GM19099 (cell line): ENCODE measurements around the gene ABHD13.

ENCODE experiments used
- POLR2A ChIP-seq: IDR thresholded peaks from 3 replicates; pipeline ENCODE4 v1.6.1; 2011; ENCODE audit warnings: low read depth; ENCODE audit not compliant: insufficient read length; ENCODE audit errors: extremely low read depth

ABHD13 gene

DNA sequence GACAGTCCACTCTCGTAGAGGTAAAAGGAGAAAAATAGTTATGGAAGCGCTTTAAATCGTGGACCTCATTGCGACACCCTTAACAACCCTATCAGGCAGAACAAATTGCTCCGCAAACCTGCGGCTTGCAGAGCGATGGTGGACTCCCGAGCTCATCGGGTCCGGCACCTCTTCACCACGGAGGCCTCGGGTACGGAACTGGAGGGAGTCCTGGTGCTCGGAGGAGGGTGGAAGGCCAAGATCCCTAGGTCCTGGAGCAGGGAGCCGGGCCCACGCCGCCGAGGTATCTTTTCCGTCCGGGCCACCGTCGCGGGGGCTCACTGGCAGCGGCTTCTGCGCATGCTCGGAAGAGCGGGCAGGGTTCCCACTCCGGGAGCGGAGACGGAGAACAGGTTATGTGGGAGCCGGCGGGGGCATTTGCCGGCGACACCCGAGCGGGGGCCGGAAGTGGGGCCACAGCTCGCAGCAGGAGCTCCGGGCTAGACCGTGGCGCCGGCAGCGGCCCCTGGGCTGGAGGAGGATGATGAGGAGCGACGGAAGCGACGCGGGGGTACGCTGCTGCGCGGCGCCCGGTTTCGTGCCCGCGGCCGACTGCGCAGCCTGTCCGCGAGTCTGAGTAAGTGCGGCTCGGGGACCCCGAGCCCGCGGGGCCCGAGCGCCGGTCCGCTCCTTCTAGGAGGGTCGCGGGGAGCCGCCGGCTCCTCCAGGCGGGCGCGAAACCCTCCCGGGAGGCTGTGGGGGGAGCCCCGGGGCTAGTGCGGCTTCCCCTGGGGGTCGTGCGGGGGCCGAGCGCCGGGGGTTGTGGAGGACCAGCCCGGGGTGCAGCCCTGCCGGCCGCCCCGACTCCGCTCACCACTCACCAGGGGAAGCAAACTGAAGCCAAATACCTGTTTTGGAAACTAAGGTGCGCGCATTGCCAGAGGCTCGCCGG, at the start of gene ABHD13:
Gene ABHD13 (plus strand): TSS at position 349 of the 931 bp plus-strand sequence. CDS start 10,827 bp downstream, outside the sequence.
- peak; percentile 90 for TF ChIP-seq POLR2A

DNA sequence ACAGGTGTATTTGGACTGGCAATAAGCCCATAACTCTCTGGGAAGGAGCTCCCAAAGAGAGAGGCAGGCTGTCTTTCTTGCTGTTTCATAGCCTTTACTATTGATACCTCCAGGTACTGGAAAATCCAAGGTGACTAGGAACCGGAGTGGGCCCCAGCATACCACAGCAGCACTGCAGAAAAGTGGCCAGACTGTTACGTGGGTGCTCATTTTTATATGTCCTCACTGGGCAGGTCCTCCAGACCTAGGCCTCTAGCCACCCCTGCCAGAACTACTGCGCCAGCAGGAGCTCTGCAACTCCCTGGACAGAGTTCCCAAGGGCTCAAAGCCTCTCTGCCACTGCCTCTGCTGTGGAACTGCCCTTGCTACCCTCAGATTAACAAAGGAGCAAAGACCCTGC, 49.3 kb upstream of the ABHD13 start:
- TF ChIP-seq POLR2A: no peak

DNA sequence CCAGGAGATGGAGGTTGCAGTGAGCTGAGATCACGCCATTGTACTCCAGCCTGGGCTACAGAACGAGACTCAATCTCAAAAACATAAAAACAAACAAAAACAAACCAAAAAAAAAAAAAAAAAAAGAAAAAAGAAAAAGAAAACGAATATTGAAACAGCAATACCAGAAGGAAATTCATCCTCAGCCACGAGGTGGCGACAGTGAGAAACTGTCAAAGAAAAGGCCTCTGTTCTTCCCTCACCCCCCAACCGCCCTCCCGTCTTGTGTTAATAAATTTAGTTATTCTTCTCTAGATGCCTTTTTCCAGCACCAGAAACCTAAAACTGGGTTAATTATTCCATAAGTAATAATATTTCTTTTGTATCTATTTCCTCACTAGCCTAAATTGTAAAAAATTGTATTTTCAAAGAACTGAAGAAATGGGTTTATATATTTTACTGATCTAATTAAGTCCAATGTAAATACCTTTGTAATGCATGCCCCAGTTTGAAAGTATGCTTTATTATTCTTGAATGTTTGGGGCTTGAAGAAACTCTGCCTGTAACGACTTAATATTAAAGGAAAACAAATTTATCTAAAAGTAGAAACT, 41.4 kb upstream of the ABHD13 start:
- no peak for TF ChIP-seq POLR2A

DNA sequence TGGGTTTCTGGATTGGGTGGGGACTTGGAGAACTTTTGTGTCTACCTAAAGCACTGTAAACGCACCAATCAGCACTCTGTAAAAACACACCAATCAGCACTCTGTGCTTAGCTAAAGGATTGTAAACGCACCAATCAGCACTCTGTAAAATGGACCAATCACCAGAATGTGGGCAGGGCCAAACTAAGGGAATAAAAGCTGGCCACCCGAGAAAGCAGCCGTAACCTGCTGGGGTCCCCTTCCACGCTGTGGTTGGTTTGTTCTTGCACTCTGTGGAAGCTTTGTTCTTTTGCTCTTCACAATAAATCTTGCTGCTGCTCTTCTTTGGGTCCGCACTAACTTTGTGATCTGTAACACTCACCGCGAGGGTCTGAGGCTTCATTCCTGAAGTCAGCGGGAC, 40.1 kb upstream of the ABHD13 start:
- TF ChIP-seq POLR2A: no peak

DNA sequence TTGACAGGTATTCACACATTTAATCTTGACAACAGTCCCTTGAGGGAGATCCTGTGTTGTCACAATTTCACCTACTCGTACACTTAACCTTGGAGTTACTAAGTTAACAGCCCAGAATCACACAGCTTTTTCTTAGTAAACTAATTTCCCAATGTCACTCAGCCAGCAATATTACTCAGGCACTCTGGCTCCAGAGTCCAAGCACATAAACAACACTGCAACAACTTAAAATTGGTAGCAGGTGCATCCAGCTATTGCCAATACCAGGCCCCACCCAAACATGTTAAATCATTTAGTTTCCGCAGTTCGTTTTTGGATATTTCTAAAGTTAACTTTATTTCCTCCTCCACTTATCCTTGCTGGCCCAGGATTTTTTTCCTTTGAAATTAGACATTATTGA, 35.5 kb upstream of the ABHD13 start:
- TF ChIP-seq POLR2A: no peak

DNA sequence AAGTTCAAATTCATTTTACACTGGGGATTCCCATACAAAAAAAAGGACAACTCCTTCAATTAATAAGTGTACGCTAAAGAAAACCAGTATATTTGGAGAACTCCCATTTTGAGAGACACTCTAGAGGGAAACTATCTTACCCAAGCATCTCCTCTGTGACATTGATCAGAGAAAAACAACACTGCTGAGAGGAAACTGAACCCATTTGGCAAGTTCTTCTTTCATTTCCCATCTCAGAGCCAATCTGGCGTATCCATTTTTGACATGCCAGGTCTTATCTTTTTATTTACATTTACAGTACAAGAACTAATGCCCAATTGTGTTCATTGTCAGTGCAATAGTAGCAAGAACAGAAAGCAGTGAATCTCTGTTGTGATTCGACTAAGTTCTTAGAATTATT, 33.0 kb upstream of the ABHD13 start:
- no peak for TF ChIP-seq POLR2A

DNA sequence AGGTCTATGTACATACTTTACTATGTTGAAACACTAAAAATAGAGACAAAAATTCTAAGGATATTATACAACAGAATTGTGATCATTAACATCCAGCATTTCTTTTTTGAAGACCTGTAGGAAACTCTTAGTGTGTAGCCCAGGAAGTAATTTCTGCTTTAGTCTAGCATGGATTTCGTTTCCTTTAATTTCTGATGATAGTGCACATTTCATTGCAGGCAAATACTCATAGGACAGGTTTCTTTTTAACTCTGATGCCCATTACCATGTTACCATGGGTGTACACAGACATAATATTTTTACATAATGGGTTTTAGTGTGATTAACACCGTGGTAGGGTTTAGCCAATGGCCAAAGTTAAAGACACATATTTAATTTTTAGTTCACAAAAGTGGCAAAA, 29.9 kb upstream of the ABHD13 start:
- TF ChIP-seq POLR2A: no peak

DNA sequence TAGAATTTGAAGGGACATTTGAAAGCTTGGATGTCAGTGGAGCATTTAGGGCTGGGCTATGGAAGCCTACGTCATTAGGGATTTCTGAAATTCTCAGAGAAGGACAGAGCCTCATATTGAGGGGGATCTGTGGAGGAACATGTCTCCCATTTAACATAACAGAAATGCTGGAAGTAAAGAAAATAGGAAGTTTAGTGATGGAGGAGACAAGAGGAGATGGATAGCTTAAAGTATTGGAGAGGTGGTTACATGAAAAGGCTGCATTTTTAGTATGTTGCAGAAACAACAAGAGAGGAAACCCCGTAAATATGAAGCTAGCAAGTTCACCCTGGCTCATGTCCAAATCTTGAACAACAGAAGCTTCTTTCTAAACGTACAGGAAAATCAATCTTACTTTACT, 27.3 kb upstream of the ABHD13 start:
- no peak for TF ChIP-seq POLR2A

DNA sequence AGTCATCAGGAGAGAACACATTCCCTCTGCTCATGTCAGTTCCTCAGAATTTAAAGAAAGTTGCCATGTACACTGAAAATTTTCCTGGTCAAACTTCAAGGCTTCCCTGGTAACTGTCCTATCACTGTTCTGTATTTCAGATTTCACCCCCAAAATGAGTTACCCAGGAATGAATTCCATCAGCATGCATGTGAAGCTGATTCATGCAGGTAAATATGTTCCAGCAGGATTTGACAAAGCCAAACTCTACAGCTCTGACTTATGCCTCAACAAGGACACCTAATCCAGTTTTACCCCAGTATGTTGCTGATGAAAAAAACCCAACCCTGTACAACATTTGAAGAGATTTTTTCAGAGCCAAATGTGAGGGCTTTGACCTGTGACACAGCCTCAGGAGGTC, 24.4 kb upstream of the ABHD13 start:
- TF ChIP-seq POLR2A: no peak

DNA sequence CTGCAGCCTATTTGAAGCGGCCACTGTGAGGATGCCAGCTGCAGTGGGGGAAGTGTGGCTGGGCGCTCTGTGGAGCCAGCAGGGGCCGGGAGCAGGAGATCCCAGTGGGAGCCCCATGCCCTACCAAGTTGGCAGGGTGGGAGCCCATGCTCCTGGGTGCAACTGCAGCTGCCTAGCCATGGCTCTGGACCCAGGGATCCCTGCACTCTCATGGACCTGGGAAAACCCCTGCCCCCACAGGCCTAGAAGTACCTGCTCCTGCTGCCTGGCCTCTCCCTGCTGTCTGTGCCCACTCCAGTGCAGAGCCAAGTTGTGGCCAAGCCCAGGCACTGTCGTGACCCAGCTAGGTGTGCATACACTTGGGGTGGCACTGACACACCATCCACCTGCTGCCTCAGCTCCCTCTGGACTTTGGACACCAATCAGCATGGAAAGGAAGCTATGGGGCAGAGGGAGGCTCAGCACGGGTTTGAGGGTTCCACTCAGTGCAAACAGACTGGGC, 23.7 kb upstream of the ABHD13 start:
- no peak for TF ChIP-seq POLR2A

DNA sequence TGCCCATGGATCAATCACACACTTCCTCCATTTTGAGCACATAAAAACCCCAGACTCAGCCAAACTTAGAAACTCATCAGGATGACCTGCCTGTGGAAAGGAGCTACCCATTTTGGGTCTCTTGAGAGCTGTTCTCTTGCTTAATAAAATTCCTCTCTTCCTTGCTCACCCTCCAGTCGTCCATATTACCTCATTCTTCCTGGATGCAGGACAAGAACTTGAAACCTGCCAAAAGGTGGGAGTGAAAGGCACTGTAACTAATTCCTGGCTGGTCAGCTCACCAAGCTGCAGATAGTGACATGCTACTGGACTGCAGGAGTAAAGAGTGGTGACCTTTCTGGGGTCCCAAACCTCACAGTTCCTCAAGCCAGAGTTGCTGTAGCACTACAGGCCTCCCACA, 23.0 kb upstream of the ABHD13 start:
- no peak for TF ChIP-seq POLR2A

DNA sequence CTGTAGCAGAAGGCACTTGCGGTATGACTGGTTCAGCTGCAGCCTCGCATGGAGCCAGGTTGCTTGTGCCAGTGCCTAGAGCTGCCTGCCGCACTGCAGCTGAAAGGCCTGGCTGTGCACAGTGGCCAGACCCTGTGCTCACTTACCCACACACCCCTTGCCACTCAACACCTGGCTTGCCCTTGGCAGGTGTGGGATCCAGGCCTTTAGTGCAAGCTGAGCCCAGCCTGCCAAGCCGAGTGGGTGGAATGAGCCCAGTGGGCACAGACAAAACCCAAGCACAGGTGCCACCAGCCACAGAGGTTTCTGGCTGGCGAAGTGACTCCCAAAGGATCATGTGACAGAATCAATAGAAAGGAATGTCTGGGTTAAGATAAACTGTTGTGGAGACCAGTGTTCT, 22.3 kb upstream of the ABHD13 start:
- TF ChIP-seq POLR2A: no peak

DNA sequence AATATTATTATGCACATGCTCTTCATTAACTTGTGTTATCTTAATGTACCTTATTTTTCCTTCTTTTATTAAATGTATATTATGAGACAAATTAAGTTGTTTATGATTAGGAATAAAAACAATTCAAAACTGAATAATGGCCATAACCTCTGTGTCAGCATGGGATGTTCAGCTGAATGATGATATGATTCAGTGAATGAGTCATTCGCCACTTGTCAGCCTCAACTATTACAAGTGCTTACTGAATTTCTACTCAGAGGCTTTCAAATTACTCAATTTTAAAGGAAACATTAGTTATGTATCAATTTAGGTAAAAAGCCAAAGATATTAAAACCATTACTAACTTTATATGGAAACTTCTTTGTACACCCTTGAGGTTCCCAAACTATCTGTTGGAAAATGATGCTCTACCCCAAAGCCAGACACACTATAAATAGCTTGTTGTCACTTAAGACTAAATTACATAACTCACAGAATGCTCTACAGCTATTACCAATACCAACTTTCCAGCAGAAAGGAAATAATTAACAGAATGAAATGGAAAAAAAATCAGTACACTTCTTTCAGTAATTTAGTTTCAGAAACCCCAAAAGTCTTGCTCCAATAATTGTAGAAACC, 17.3 kb upstream of the ABHD13 start:
- TF ChIP-seq POLR2A: no peak

DNA sequence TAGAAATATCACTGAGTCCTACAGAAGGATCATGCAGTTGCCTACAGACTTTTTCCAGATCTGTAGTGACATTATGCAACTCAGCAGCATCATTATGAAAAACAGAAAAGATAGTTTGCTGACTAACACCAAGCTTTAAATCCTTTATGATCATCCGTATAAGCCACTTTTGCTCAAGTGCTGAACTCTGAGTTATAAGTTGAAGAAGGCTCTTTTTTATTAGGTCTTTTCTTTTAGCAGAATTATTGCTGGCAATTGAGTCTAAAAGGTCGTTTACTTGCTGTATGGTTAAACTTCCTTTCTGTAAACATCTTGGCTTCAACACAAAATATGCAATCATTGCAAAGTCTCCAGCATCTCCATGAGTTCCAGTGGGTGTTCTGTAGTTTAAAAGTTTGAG, 7.6 kb upstream of the ABHD13 start:
- TF ChIP-seq POLR2A: no peak

DNA sequence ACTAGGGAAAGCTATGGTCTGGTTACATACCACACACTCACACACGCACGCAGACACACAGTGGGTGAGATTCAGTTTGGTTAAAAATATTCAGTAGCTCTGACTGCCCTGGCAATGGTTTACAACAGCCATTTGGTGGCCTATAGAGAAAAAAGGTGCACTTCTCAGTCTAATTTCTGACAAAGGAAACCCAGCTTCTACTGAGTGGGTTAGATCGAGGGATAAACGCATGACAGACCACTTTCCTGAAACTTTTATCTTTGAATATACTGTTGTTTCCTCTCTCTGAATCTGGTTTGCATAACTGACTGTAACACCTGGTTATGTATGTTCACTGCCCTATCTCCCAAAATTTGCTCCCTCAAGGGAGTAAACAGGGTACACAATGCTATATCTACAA, 5.3 kb upstream of the ABHD13 start:
- TF ChIP-seq POLR2A: no peak

DNA sequence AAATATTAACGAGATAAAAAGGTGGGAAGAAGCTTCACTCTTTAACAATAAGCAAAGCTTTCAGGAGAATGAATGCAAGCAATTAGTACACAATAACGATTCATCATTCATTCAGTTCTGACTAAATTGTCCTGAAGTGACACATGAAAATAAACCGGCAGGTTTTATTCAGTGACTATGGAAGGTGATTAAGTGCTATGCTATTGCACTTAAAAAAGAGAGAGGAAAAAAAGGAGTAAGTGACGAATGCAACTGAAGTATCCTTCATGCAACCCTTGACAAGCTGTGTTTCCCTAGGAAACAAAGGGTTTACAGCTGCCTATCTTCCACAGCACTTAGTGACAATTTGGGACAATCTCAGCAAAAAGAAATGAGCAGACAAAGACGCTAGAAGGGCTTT, 4.2 kb upstream of the ABHD13 start:
- no peak for TF ChIP-seq POLR2A

DNA sequence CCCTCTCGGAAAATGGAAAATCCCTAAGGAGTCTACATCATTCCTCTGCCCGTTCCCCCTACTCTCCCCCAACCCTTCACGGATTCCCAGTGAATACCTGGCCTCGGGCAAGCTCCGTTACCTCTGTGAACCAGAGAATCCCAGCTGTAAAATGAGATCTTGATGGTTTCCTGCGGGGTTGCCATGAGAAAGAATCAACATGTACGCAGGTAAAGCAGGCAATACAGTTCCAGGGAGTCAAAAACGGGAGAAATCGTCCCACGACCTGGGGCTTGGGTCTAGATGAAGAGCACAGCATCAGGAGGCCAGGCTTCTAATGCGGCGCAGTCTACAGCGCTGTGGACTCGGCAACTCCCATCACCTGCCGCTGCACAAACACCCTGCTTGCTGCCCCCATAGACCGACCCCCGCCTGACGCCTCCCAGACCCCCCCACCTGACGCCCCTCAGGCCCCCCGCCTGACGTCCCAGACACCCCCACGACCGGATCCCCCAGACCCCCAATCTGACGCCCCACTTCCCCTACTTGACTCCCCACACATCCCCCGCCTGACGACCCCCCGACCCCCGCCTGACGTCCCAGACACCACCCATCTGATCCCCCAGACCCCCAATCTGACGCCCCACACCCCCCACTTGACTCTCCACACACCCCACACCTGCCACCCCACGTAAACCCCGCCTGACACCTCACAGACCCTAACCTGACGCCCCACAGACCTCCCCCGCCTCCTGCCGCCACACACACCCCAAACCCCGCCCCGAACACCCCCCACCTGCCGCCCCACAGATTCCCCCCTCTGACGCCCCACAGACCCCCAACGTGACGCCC, 3.5 kb upstream of the ABHD13 start:
- TF ChIP-seq POLR2A: no peak
